Thoracic aorta (tissue), 2 donors: Measurements from ENCODE around the gene DNAAF1. TPM values are rescaled to one million over a fixed set of nuclear protein-coding genes. Genes with fewer than 3 reads are reported as not detected.

Experiments used
- ATAC-seq: fragments of 150-250 bp; one replicate; pipeline ENCODE4 v1.8.0; 2017; ENCODE audit warnings: low read depth; ENCODE audit not compliant: insufficient number of reproducible peaks, low FRiP score
- DNase-seq: peaks from one replicate; pipeline ENCODE4 v3.0.0-alpha.2; 2020; ENCODE audit warnings: low spot score
- H3K27ac ChIP-seq, 2 donors: fragments of 200-600 bp; sonication (generic); 1 replicate in 1 of 2; 2 replicates in 1 of 2; pipeline ENCODE4 v1.5.1; 2016; ENCODE audit warnings: mild to moderate bottlenecking in 2 of 2, moderate library complexity in 2 of 2
- H3K27me3 ChIP-seq: fragments of 200-600 bp; sonication (generic); replicated peaks from 2 replicates; pipeline ENCODE4 v1.6.0; 2016; ENCODE audit warnings: mild to moderate bottlenecking; ENCODE audit not compliant: insufficient read depth
- H3K36me3 ChIP-seq: fragments of 200-600 bp; sonication (generic); one replicate; pipeline ENCODE4 v1.5.1; 2016
- H3K4me1 ChIP-seq, 2 donors: fragments of 200-600 bp; sonication (generic); 1 replicate in 1 of 2; 2 replicates in 1 of 2; pipeline versions ENCODE4 v1.5.1 to v1.6.0; 2016; ENCODE audit warnings: low read depth in 2 of 2, mild to moderate bottlenecking in 1 of 2; ENCODE audit not compliant: control insufficient read depth in 1 of 2
- H3K4me3 ChIP-seq: fragments of 200-600 bp; sonication (generic); 2 replicates; pipeline ENCODE4 v1.5.1; 2016; ENCODE audit warnings: mild to moderate bottlenecking
- H3K9me3 ChIP-seq: fragments of 200-600 bp; sonication (generic); 2 replicates; pipeline ENCODE4 v1.5.1; 2016
- CTCF ChIP-seq: fragments of 200-600 bp; sonication (generic); IDR thresholded peaks from one replicate; pipeline ENCODE4 v1.5.1; 2019; ENCODE audit warnings: antibody characterized with exemption
- total RNA-seq, 2 donors: library from RNA; depleted of rRNA; stranded (reverse); fragments of >200 nt; gene quantifications; one replicate each; pipeline versions ENCODE4 v1.1.0 to v1.2.3, GENCODE V29; 2016

The DNAAF1 gene
- total RNA-seq, 2 donors from 2014 or later: not detected

DNA sequence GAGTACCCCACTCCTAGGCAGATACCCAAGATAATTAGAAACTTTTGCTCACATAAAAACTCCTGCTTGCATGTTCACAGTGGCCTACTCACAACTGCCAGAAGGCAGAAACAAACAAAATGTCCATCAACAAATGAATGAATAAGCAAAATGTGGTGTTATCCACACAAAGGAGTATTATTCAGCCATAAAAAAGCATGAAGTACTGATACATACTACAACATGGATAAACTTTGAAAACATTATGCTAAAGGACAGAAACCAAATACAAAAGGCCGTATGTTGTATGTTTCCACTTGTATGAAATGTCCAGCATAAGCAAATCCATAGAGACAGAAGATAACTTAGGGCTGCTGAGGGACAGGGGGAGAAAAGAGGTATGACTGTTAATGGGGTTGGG lies 2.0 kb upstream of the DNAAF1 start:
- TF ChIP-seq CTCF: no peak
- no peak for ATAC-seq
- H3K4me1 ChIP-seq: peaks cover 3 to 13% of the 10 kb centered on the region in 2 donors
- H3K27ac ChIP-seq: no peak overlapping the region
- DNase-seq: no peak
- H3K4me3 ChIP-seq: no peak overlapping the region
- H3K9me3 ChIP-seq: no peaks in the 10 kb centered on the region
- H3K36me3 ChIP-seq: no peaks in the 10 kb centered on the region
- H3K27me3 ChIP-seq: no peaks in the 10 kb centered on the region

DNA sequence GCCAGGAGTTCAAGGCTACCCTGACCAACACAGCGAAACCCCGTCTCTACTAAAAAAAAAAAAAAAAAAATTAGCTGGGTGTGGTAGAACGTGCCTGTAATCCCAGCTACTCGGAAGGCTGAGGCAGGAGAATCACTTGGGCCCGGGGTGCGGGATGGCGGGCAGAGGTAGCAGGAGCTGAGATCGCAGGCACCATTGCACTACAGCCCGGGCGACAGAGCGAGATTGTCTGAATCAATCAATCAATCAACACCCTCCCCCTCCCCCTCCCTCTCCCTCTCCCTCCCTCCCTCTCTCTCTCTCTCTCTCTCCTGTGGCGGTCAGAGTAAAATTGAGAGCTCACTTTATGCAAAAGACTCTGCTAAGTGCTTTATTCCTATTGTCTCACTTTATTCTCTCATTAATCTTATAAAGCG lies 1.3 kb upstream of the DNAAF1 start:
- Histone ChIP-seq H3K9me3 (no peaks in the 10 kb centered on the region), H3K4me1 (peaks cover 3 to 13% of the 10 kb centered on the region in 2 donors), H3K27ac (no peak overlapping the region), H3K4me3 (peak overlapping the region; percentile 98), H3K36me3 (no peaks in the 10 kb centered on the region), H3K27me3 (no peaks in the 10 kb centered on the region)
- no peak for DNase-seq
- TF ChIP-seq CTCF: no peak
- ATAC-seq: no peak

DNA sequence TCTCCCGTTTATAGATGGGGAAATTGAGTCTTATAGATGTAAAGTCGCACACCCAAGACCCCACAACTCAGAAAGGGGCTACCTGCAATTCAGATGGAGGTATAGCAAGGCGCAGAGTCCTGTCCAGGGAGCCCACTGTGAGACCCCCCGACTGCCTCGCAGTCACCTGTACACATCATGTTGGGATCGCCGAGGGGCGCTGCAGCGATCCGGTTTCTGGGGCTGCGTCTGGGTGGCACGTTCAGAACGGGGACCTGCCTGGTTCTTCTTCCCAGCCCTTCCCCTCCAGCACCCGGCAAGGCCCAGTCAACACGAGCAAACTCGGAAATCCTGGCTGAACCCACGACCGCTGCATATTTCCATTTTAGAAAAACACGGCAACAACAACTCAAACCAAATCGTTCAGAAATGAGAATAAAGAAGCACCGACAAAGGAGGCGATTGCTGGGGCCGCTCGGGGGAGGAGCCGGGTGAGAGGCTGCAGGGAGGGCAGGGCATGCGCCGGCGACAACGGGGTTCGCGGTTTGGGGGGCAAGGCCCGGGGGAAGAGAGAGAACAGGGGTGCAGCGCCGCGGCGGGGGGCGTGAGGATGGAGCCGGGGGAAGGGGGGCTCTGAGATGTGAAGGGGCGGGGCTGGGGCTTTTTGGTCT lies 774 bp upstream of the DNAAF1 start:
- peaks cover 3 to 13% of the 10 kb centered on the region in 2 donors for H3K4me1 ChIP-seq
- ATAC-seq (no peak), DNase-seq (no peak)
- H3K27me3 ChIP-seq: no peaks in the 10 kb centered on the region
- no peak overlapping the region for H3K27ac ChIP-seq
- TF ChIP-seq CTCF: no peak
- H3K36me3 ChIP-seq: no peaks in the 10 kb centered on the region
- H3K9me3 ChIP-seq: no peaks in the 10 kb centered on the region
- H3K4me3 ChIP-seq: peak overlapping the region; percentile 98

- Histone ChIP-seq H3K27ac (no peak overlapping the region), H3K4me1 (no peaks in the 10 kb centered on the region), H3K27me3 (no peaks in the 10 kb centered on the region), H3K9me3 (no peaks in the 10 kb centered on the region), H3K36me3 (no peaks in the 10 kb centered on the region), H3K4me3 (no peak overlapping the region)
- DNase-seq: no peak
- no peak for TF ChIP-seq CTCF
- ATAC-seq: no peak
Measured at GRCh38 chr16:84150926-84151325, 5.8 kb downstream of the DNAAF1 start.

DNA sequence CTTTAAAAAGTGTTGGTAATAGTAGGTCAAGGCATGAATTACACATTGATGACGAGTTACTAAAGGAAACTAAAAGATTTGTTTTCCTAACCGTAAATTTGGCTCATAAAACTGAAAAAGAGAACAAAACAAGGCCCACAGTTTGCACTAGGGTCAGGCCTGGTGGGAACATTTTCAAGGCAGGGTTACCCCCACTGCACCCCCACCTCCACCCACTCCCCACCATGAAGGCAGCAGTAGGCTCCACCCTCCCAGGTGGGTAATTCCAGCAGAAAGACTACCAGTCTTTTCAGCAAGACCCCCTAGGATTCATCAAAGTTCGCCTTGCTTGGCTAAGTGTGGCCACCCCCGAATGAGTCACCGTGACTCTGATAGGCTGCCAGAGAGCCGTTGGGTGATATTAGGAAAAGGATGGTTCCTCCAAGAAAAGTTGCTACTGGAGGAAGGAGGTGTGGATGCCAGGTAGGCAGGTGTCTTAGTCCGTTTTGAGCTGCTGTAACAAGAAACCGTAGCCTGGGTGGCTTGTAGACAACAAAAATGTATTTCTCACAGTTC lies 8.6 kb downstream of the DNAAF1 start:
- DNase-seq: no peak
- no peak for TF ChIP-seq CTCF
- no peak overlapping the region for H3K4me3 ChIP-seq
- no peak for ATAC-seq
- no peaks in the 10 kb centered on the region for H3K9me3 ChIP-seq
- H3K27me3 ChIP-seq: peaks cover 6% of the 10 kb centered on the region
- no peak overlapping the region for H3K27ac ChIP-seq
- H3K4me1 ChIP-seq: no peaks in the 10 kb centered on the region
- no peaks in the 10 kb centered on the region for H3K36me3 ChIP-seq
